ENCODE results near the gene ARHGEF19.
A peak's percentile ranks its signal among the peaks of the same experiment; 100 is the strongest.

ARHGEF19 gene

GRCh38 chr1:16195518-16195905, 16.9 kb downstream of the ARHGEF19 start:
- DNase-seq (ENCODE audit: low read depth) = no peak
- no peak overlapping the region for H3K4me3 ChIP-seq (ENCODE audit: low read length)
- TF ChIP-seq CTCF (conservative IDR thresholded peaks at IDR 0.05; ENCODE audit: low read depth, low read length) = no peak

GRCh38 chr1:16191916-16192546, 20.4 kb downstream of the ARHGEF19 start:
- TF ChIP-seq CTCF (conservative IDR thresholded peaks at IDR 0.05; ENCODE audit: low read depth, low read length) = no peak
- no peak for DNase-seq (ENCODE audit: low read depth)
- H3K4me3 ChIP-seq (ENCODE audit: low read length) = no peak overlapping the region

- no peak for DNase-seq (ENCODE audit: low read depth)
- no peak for TF ChIP-seq CTCF (conservative IDR thresholded peaks at IDR 0.05; ENCODE audit: low read depth, low read length)
- H3K4me3 ChIP-seq (ENCODE audit: low read length) = no peak overlapping the region
Observed at GRCh38 chr1:16191309-16191708, 21.1 kb downstream of the ARHGEF19 start.

DNA sequence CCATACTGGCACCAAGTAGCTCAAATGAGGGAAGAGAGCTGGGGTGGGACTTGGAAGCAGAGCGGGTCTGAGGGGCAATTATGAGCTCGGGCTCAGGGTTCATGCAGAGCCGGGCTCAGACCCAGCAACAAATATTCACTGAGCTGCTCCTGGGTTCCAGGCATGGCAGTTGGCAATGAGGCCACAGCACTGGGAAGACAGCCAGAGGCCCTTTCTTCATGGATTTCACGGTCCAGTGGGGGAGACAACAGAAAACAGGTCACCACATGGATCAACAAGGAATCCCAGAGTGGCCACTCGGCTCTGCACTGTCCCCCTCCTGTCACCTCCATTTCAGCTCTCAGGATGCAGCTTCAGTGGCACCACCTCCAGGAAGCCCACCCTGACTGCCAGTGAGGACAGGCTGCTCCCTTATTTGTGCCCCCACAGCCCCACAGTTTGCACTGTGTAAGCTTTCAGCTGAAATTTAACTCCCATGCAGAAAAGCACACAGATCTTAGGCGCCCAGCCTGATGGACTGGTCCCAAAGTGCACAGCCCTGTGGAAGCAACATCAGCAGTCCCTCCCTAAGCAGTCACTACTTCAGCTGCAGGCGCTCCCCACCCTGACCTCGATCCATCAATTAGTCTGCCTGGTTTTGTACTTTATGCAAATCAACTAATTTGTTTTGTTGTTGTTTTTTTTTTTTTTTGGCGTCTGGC, 22.4 kb downstream of the ARHGEF19 start:
- no peak for DNase-seq (ENCODE audit: low read depth)
- no peak for TF ChIP-seq CTCF (conservative IDR thresholded peaks at IDR 0.05; ENCODE audit: low read depth, low read length)
- H3K4me3 ChIP-seq (ENCODE audit: low read length) = no peak overlapping the region

- no peak for DNase-seq (ENCODE audit: low read depth)
- no peak for TF ChIP-seq CTCF (conservative IDR thresholded peaks at IDR 0.05; ENCODE audit: low read depth, low read length)
- H3K4me3 ChIP-seq (ENCODE audit: low read length) = no peak overlapping the region
Observed at GRCh38 chr1:16189003-16189402, 23.4 kb downstream of the ARHGEF19 start.

- DNase-seq (ENCODE audit: low read depth) = no peak
- peak; percentile 95 for TF ChIP-seq CTCF (conservative IDR thresholded peaks at IDR 0.05; ENCODE audit: low read depth, low read length)
- no peak overlapping the region for H3K4me3 ChIP-seq (ENCODE audit: low read length)
Observed at GRCh38 chr1:16187748-16188401, 24.6 kb downstream of the ARHGEF19 start.

Data from retinal pigment epithelial cell (primary cell).